Keratinocyte (primary cell): ENCODE measurements around the gene CLSTN2. TPM values are rescaled to one million over a fixed set of nuclear protein-coding genes. Genes with fewer than 3 reads are reported as not detected.

Experiments used
- DNase-seq: peaks from one replicate; pipeline ENCODE4 v3.0.0-alpha.2; 2011; ENCODE audit warnings: low read depth, missing footprints, low spot score
- FAIRE-seq: peaks from 2 replicates; lab custom pipeline; 2011; peaks lifted over from hg19 to GRCh38; lab: Jason Lieb, UNC
- H2AFZ ChIP-seq: 2 replicates; pipeline ENCODE4 v1.6.0; 2012; ENCODE audit warnings: low read length, control low read depth, inconsistent platforms; ENCODE audit not compliant: control insufficient read depth
- H3K27ac ChIP-seq: 2 replicates; pipeline ENCODE4 v1.5.1; 2011; ENCODE audit warnings: low read length; ENCODE audit not compliant: control insufficient read depth, insufficient read depth
- H3K27me3 ChIP-seq: 3 replicates; pipeline ENCODE4 v1.6.0; 2011; ENCODE audit warnings: low read length; ENCODE audit not compliant: control insufficient read depth, insufficient read depth; ENCODE audit errors: extremely low read depth
- H3K36me3 ChIP-seq, 2 experiments: 2 replicates in 1 of 2; 3 replicates in 1 of 2; pipeline ENCODE4 v1.5.1; 2011; ENCODE audit warnings: low read length in 2 of 2, mild to moderate bottlenecking in 1 of 2; ENCODE audit not compliant: control insufficient read depth in 2 of 2, insufficient read depth in 2 of 2; ENCODE audit errors: extremely low read depth in 1 of 2
- H3K4me1 ChIP-seq: 3 replicates; pipeline ENCODE4 v1.5.1; 2011; ENCODE audit warnings: low read length; ENCODE audit not compliant: control insufficient read depth, insufficient read depth; ENCODE audit errors: extremely low read depth
- H3K4me2 ChIP-seq: 3 replicates; pipeline ENCODE4 v1.6.0; 2011; ENCODE audit warnings: low read depth, low read length; ENCODE audit not compliant: control insufficient read depth, insufficient read depth; ENCODE audit errors: extremely low read depth
- H3K4me3 ChIP-seq, 3 experiments: fragments of 200-600 bp in 1 of 3; sonication (generic) in 1 of 3; 2 replicates in 2 of 3; 3 replicates in 1 of 3; pipeline ENCODE4 v1.5.1; 2011 to 2016; ENCODE audit warnings: low read length in 3 of 3, mild to moderate bottlenecking in 3 of 3, control low read depth in 2 of 3, inconsistent platforms in 1 of 3, low read depth in 1 of 3, mixed read lengths in 1 of 3, mixed run types in 1 of 3, moderate library complexity in 1 of 3; ENCODE audit not compliant: control insufficient read depth in 2 of 3, insufficient read depth in 2 of 3; ENCODE audit errors: extremely low read depth in 1 of 3
- H3K79me2 ChIP-seq: 2 replicates; pipeline ENCODE4 v1.6.0; 2012; ENCODE audit warnings: low read length; ENCODE audit not compliant: control insufficient read depth, insufficient read depth
- H3K9ac ChIP-seq: 3 replicates; pipeline ENCODE4 v1.6.0; 2011; ENCODE audit warnings: low read length; ENCODE audit not compliant: control insufficient read depth, insufficient read depth; ENCODE audit errors: extremely low read depth
- H3K9me1 ChIP-seq: 3 replicates; pipeline ENCODE4 v1.6.0; 2011; ENCODE audit warnings: low read length; ENCODE audit not compliant: control insufficient read depth, insufficient read depth; ENCODE audit errors: extremely low read depth
- H3K9me3 ChIP-seq: 2 replicates; pipeline ENCODE4 v1.5.1; 2012; ENCODE audit warnings: low read depth, low read length; ENCODE audit not compliant: control insufficient read depth
- H4K20me1 ChIP-seq: 3 replicates; pipeline ENCODE4 v1.6.0; 2011; ENCODE audit warnings: low read length; ENCODE audit not compliant: control insufficient read depth, insufficient read depth; ENCODE audit errors: extremely low read depth
- CTCF ChIP-seq, 3 experiments: IDR thresholded peaks in 1 of 3; conservative IDR thresholded peaks in 1 of 3; optimal IDR thresholded peaks in 1 of 3; 2 replicates in 2 of 3; 3 replicates in 1 of 3; pipeline versions ENCODE3 to v1.5.1; 2011; ENCODE audit warnings: low read length in 3 of 3, mild to moderate bottlenecking in 3 of 3, moderate library complexity in 2 of 3, control low read depth in 1 of 3, inconsistent platforms in 1 of 3; ENCODE audit not compliant: insufficient read depth in 2 of 3; ENCODE audit errors: extremely low read depth in 1 of 3
- EZH2 ChIP-seq: IDR thresholded peaks from one replicate; pipeline ENCODE4 v1.6.1; 2012; ENCODE audit warnings: inconsistent platforms, mild to moderate bottlenecking, low read length, moderate library complexity
- dilution Hi-C: fragments of 300-500 bp; cut with MboI; formaldehyde crosslinking; loops from one replicate; pipeline ENCODE4 v1.7.0; 2020; ENCODE audit warnings: low sequenced_read_pairs; ENCODE audit not compliant: extremely low pct_ligation_motif_present
- polyA plus RNA-seq, 5 experiments: library from polyadenylated mRNA; depleted of rRNA in 3 of 5; stranded (reverse) in 3 of 5; stranded (forward) in 1 of 5; unstranded in 1 of 5; fragments of >200 nt; gene quantifications; 1 replicate in 1 of 5; 2 replicates in 3 of 5; 3 replicates in 1 of 5; pipeline versions ENCODE4 v1.2.1 to v1.2.3, GENCODE V29; 2011 to 2012; ENCODE audit warnings: missing spikeins in 2 of 5, low read depth in 1 of 5, low replicate concordance in 1 of 5

CLSTN2 gene
- polyA plus RNA-seq, 1 donor (not counting 4 experiments of a cell fraction or from before 2014, with no cell fraction given) = 0.09 TPM

GRCh38 chr3:140522653-140523380 lies 587.8 kb downstream of the CLSTN2 start:
- Histone ChIP-seq H2AFZ (no peak overlapping the region), H3K9ac (no peak overlapping the region), H3K27ac (no peak overlapping the region), H3K4me3 (no peak overlapping the region), H3K27me3 (peaks cover under 1% of the 10 kb centered on the region), H3K79me2 (no peaks in the 10 kb centered on the region), H3K9me3 (no peaks in the 10 kb centered on the region), H4K20me1 (no peaks in the 10 kb centered on the region), H3K4me2 (no peak overlapping the region), H3K36me3 (no peaks in the 10 kb centered on the region), H3K9me1 (no peaks in the 10 kb centered on the region), H3K4me1 (no peaks in the 10 kb centered on the region)
- FAIRE-seq (peak; percentile 9), DNase-seq (no peak)
- dilution Hi-C loops = no loop called here
- no peak for TF ChIP-seq EZH2
- no peak for TF ChIP-seq CTCF (optimal IDR thresholded peaks at IDR 0.05 in 1 of 3, IDR thresholded peaks at IDR 0.05 in 1 of 3, conservative IDR thresholded peaks at IDR 0.05 in 1 of 3; ENCODE audit: extremely low read depth in 1 of 3, insufficient read depth in 2 of 3, low read length in 3 of 3)

GRCh38 chr3:140523600-140523999 lies 588.6 kb downstream of the CLSTN2 start:
- no peak for DNase-seq
- no peak for FAIRE-seq
- Histone ChIP-seq H4K20me1 (no peaks in the 10 kb centered on the region), H3K79me2 (no peaks in the 10 kb centered on the region), H3K36me3 (no peaks in the 10 kb centered on the region), H3K4me1 (peaks cover 2% of the 10 kb centered on the region), H3K4me2 (no peak overlapping the region), H3K9me1 (no peaks in the 10 kb centered on the region), H3K9me3 (no peaks in the 10 kb centered on the region), H3K9ac (no peak overlapping the region), H2AFZ (no peak overlapping the region), H3K4me3 (no peak overlapping the region), H3K27ac (no peak overlapping the region), H3K27me3 (no peaks in the 10 kb centered on the region)
- TF ChIP-seq CTCF (optimal IDR thresholded peaks at IDR 0.05 in 1 of 3, IDR thresholded peaks at IDR 0.05 in 1 of 3, conservative IDR thresholded peaks at IDR 0.05 in 1 of 3; ENCODE audit: extremely low read depth in 1 of 3, insufficient read depth in 2 of 3, low read length in 3 of 3) (no peak), EZH2 (no peak)
- dilution Hi-C loops = no loop called here
